ENCODE measurements around the gene ZNF471.

The ZNF471 gene

GRCh38 chr19:56525214-56525860 is 17.7 kb downstream of the ZNF471 start:
- Histone ChIP-seq H3K36me3 (ENCODE audit: control insufficient read depth in 5 of 5, insufficient read depth in 5 of 5, low read length in 5 of 5) (peaks cover 14 to 42% (median 32%) of the 10 kb centered on the region in 5 donors), H3K9ac (ENCODE audit: low read length in 5 of 5) (no peak overlapping the region), H3K4me3 (ENCODE audit: low read depth in 1 of 5, low read length in 5 of 5) (peak overlapping the region; percentile 14 to 69 (median 63)), H3K4me1 (ENCODE audit: control insufficient read depth in 5 of 5, insufficient read depth in 5 of 5, low read length in 5 of 5) (no peaks in the 10 kb centered on the region), H3K9me3 (ENCODE audit: control insufficient read depth in 5 of 5, low read length in 5 of 5) (peaks cover 75 to 99% (median 96%) of the 10 kb centered on the region in 5 donors), H3K27me3 (ENCODE audit: control insufficient read depth in 5 of 5, insufficient read depth in 4 of 5, low read length in 5 of 5) (no peaks in the 10 kb centered on the region), H3K27ac (ENCODE audit: low read depth, low read length) (no peak overlapping the region)

DNA sequence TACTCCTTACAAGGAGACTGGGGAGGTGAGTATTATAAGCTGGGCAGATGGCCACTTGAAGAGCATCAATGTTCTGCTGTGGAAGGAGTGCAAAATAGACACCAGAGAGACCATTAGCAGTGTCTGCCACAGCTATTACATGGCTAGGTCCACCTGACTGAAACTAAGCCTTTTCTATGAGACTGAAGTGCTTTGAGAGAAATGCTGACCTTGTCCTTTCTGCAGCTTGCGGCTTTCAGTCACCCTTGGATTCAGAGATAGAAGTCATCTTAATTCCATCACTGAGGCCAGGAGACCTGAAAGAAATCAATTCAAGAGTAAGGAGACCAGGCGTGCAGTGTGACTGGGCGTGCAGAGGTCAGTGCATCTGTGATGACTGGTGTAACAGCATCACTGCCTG is 29.8 kb downstream of the ZNF471 start:
- H3K4me3 ChIP-seq (ENCODE audit: low read depth in 1 of 5, low read length in 5 of 5): peak overlapping the region; percentile 81 to 99 (median 91)
- peaks cover 4 to 19% (median 16%) of the 10 kb centered on the region in 5 donors for H3K4me1 ChIP-seq (ENCODE audit: control insufficient read depth in 5 of 5, insufficient read depth in 5 of 5, low read length in 5 of 5)
- peaks cover 17 to 79% (median 55%) of the 10 kb centered on the region in 5 donors for H3K9me3 ChIP-seq (ENCODE audit: control insufficient read depth in 5 of 5, low read length in 5 of 5)
- H3K9ac ChIP-seq (ENCODE audit: low read length in 5 of 5): no peak overlapping the region
- no peak overlapping the region for H3K27ac ChIP-seq (ENCODE audit: low read depth, low read length)
- H3K36me3 ChIP-seq (ENCODE audit: control insufficient read depth in 5 of 5, insufficient read depth in 5 of 5, low read length in 5 of 5): peaks cover 0 to 20% (median 14%) of the 10 kb centered on the region in 5 donors
- H3K27me3 ChIP-seq (ENCODE audit: control insufficient read depth in 5 of 5, insufficient read depth in 4 of 5, low read length in 5 of 5): no peaks in the 10 kb centered on the region

DNA sequence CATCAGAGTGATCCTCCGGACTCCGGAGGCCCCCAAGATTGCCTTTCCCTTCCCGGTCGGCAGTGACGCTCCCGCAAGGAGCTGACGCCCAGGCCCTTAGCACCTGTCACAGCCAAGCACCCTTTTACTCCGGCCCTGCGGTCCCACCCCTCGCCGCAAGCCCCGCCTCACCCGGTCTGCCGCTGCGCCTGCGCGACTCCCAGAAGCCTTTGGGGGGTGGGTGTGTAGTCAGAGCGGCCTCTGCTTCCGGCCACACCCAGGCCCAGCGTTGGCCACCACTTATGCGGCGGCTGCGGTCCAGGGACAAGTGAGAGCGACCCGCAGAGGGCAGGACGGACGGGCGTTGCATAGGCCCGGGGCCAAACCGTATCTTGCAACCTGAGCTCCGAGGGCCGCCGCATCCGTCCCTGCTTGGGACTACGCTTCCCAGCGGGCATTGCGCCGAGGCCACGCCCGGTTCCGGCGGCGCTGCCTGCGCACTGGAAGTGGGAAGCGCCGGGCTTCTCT is 30.7 kb downstream of the ZNF471 start:
- no peaks in the 10 kb centered on the region for H3K27me3 ChIP-seq (ENCODE audit: control insufficient read depth in 5 of 5, insufficient read depth in 4 of 5, low read length in 5 of 5)
- H3K9ac ChIP-seq (ENCODE audit: low read length in 5 of 5): peak overlapping the region in 4 of 5 donors; percentile 65 to 86 (median 74)
- peak overlapping the region; percentile 81 to 99 (median 91) for H3K4me3 ChIP-seq (ENCODE audit: low read depth in 1 of 5, low read length in 5 of 5)
- peaks cover 0 to 20% (median 14%) of the 10 kb centered on the region in 5 donors for H3K36me3 ChIP-seq (ENCODE audit: control insufficient read depth in 5 of 5, insufficient read depth in 5 of 5, low read length in 5 of 5)
- H3K4me1 ChIP-seq (ENCODE audit: control insufficient read depth in 5 of 5, insufficient read depth in 5 of 5, low read length in 5 of 5): peaks cover 4 to 19% (median 16%) of the 10 kb centered on the region in 5 donors
- peaks cover 16 to 75% (median 56%) of the 10 kb centered on the region in 5 donors for H3K9me3 ChIP-seq (ENCODE audit: control insufficient read depth in 5 of 5, low read length in 5 of 5)
- peak overlapping the region; percentile 62 for H3K27ac ChIP-seq (ENCODE audit: low read depth, low read length)

DNA sequence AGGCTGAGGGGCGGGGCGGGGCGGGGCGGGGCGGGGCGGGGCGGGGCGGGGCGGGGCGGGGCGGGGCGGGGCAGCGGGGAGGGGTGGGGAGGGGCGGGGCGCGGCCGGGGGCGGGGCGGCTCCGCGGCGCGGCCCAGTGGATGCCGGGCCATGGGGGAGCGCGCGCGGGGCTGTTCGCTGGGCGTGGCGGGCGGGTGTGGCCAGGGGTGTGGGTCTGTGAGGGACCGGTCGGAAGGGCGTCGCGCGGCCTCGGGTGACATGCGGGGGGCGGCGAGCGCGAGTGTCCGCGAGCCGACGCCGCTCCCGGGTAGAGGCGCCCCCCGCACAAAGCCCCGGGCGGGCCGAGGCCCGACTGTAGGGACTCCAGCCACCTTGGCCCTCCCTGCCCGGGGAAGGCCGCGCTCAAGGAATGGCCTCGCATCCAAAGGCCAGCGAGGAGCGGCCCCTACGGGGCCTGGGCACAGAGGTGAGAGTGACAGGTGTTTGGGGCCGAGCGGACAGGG is 31.2 kb downstream of the ZNF471 start, which contains the start of gene ZFP28:
ZFP28 (plus strand) TSS at position 188 of the 503 bp plus-strand sequence; CDS start at position 259, 71 bp downstream.
- peaks cover 4 to 19% (median 16%) of the 10 kb centered on the region in 5 donors for H3K4me1 ChIP-seq (ENCODE audit: control insufficient read depth in 5 of 5, insufficient read depth in 5 of 5, low read length in 5 of 5)
- no peaks in the 10 kb centered on the region for H3K27me3 ChIP-seq (ENCODE audit: control insufficient read depth in 5 of 5, insufficient read depth in 4 of 5, low read length in 5 of 5)
- peak within 1 kb of the TSS; percentile 81 to 99 (median 91) for H3K4me3 ChIP-seq (ENCODE audit: low read depth in 1 of 5, low read length in 5 of 5)
- peak within 1 kb of the TSS; percentile 62 for H3K27ac ChIP-seq (ENCODE audit: low read depth, low read length)
- H3K36me3 ChIP-seq (ENCODE audit: control insufficient read depth in 5 of 5, insufficient read depth in 5 of 5, low read length in 5 of 5): peaks cover 4 to 23% (median 17%) of the 10 kb centered on the region in 5 donors
- peak within 1 kb of the TSS; percentile 28 to 86 (median 81) for H3K9ac ChIP-seq (ENCODE audit: low read length in 5 of 5)
- peaks cover 14 to 75% (median 56%) of the 10 kb centered on the region in 5 donors for H3K9me3 ChIP-seq (ENCODE audit: control insufficient read depth in 5 of 5, low read length in 5 of 5)

- Histone ChIP-seq H3K9me3 (ENCODE audit: control insufficient read depth in 5 of 5, low read length in 5 of 5) (peaks cover 33 to 79% (median 67%) of the 10 kb centered on the region in 5 donors), H3K9ac (ENCODE audit: low read length in 5 of 5) (no peak overlapping the region), H3K36me3 (ENCODE audit: control insufficient read depth in 5 of 5, insufficient read depth in 5 of 5, low read length in 5 of 5) (peaks cover 26 to 45% (median 39%) of the 10 kb centered on the region in 5 donors), H3K27ac (ENCODE audit: low read depth, low read length) (no peak overlapping the region), H3K4me1 (ENCODE audit: control insufficient read depth in 5 of 5, insufficient read depth in 5 of 5, low read length in 5 of 5) (peaks cover 2 to 12% (median 9%) of the 10 kb centered on the region in 5 donors), H3K27me3 (ENCODE audit: control insufficient read depth in 5 of 5, insufficient read depth in 4 of 5, low read length in 5 of 5) (no peaks in the 10 kb centered on the region), H3K4me3 (ENCODE audit: low read depth in 1 of 5, low read length in 5 of 5) (peak overlapping the region in 3 of 5 donors; percentile 9 to 51 (median 24))
Measured at GRCh38 chr19:56543776-56544175, 36.1 kb downstream of the ZNF471 start.

DNA sequence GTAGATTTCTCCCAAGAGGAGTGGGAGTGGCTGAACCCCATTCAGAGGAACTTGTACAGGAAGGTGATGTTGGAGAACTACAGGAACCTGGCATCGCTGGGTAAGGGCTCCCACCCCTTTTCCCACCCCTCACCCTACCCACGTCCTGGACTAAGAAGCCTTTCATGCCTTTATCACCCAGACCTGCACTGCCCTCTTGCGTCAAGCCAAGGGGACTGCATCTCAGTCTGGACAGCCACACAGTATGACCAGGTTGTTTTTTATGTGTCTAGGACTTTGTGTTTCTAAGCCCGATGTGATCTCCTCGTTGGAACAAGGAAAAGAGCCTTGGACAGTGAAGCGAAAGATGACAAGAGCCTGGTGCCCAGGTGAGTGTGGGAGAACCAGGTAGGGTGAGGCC is 39.9 kb downstream of the ZNF471 start:
- H3K9ac ChIP-seq (ENCODE audit: low read length in 5 of 5): no peak overlapping the region
- H3K4me1 ChIP-seq (ENCODE audit: control insufficient read depth in 5 of 5, insufficient read depth in 5 of 5, low read length in 5 of 5): no peaks in the 10 kb centered on the region
- peak overlapping the region in 4 of 5 donors; percentile 3 to 53 (median 42) for H3K4me3 ChIP-seq (ENCODE audit: low read depth in 1 of 5, low read length in 5 of 5)
- no peak overlapping the region for H3K27ac ChIP-seq (ENCODE audit: low read depth, low read length)
- peaks cover 43 to 61% (median 54%) of the 10 kb centered on the region in 5 donors for H3K36me3 ChIP-seq (ENCODE audit: control insufficient read depth in 5 of 5, insufficient read depth in 5 of 5, low read length in 5 of 5)
- H3K27me3 ChIP-seq (ENCODE audit: control insufficient read depth in 5 of 5, insufficient read depth in 4 of 5, low read length in 5 of 5): no peaks in the 10 kb centered on the region
- H3K9me3 ChIP-seq (ENCODE audit: control insufficient read depth in 5 of 5, low read length in 5 of 5): peaks cover 62 to 85% (median 82%) of the 10 kb centered on the region in 5 donors

DNA sequence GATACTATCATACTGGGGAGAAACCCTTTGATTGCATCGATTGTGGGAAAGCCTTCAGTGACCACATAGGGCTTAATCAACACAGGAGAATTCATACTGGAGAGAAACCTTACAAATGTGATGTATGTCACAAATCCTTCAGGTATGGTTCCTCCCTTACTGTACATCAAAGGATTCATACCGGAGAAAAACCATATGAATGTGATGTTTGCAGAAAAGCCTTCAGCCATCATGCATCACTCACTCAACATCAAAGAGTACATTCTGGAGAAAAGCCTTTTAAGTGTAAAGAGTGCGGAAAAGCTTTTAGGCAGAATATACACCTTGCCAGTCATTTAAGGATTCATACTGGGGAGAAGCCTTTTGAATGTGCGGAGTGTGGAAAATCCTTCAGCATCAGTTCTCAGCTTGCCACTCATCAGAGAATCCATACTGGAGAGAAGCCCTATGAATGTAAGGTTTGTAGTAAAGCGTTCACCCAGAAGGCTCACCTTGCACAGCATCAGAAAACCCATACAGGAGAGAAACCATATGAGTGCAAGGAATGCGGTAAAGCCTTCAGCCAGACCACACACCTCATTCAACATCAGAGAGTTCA is 46.7 kb downstream of the ZNF471 start:
- H3K36me3 ChIP-seq (ENCODE audit: control insufficient read depth in 5 of 5, insufficient read depth in 5 of 5, low read length in 5 of 5): peaks cover 43 to 68% (median 46%) of the 10 kb centered on the region in 5 donors
- H3K27ac ChIP-seq (ENCODE audit: low read depth, low read length): no peak overlapping the region
- H3K4me3 ChIP-seq (ENCODE audit: low read depth in 1 of 5, low read length in 5 of 5): peak overlapping the region; percentile 36 to 73 (median 49)
- H3K27me3 ChIP-seq (ENCODE audit: control insufficient read depth in 5 of 5, insufficient read depth in 4 of 5, low read length in 5 of 5): no peaks in the 10 kb centered on the region
- no peaks in the 10 kb centered on the region for H3K4me1 ChIP-seq (ENCODE audit: control insufficient read depth in 5 of 5, insufficient read depth in 5 of 5, low read length in 5 of 5)
- no peak overlapping the region for H3K9ac ChIP-seq (ENCODE audit: low read length in 5 of 5)
- H3K9me3 ChIP-seq (ENCODE audit: control insufficient read depth in 5 of 5, low read length in 5 of 5): peaks cover 84 to 94% (median 87%) of the 10 kb centered on the region in 5 donors

DNA sequence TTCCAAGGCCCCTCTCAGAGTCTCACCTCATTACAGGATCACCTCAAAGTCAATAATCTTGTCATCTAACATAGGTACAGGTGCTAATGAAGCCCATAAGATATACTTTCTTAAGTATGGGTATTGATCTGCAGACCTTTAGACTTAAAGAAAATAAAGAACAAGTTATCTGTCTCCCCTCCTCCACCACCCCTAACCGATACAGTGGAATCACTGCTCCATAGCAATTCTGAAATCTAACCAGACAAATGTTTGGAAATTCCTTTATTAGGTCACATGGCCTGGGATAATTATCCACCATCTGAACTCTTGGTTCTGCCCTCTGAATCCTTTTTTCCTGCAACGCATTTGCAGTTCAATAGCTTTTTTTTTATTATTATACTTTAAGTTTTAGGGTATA is 55.1 kb downstream of the ZNF471 start:
- H3K4me1 ChIP-seq (ENCODE audit: control insufficient read depth in 5 of 5, insufficient read depth in 5 of 5, low read length in 5 of 5): peaks cover under 1 to 13% (median 7%) of the 10 kb centered on the region in 5 donors
- H3K9ac ChIP-seq (ENCODE audit: low read length in 5 of 5): no peak overlapping the region
- peaks cover 0 to 8% (median 0%) of the 10 kb centered on the region in 5 donors for H3K36me3 ChIP-seq (ENCODE audit: control insufficient read depth in 5 of 5, insufficient read depth in 5 of 5, low read length in 5 of 5)
- peaks cover 49 to 84% (median 77%) of the 10 kb centered on the region in 5 donors for H3K9me3 ChIP-seq (ENCODE audit: control insufficient read depth in 5 of 5, low read length in 5 of 5)
- no peaks in the 10 kb centered on the region for H3K27me3 ChIP-seq (ENCODE audit: control insufficient read depth in 5 of 5, insufficient read depth in 4 of 5, low read length in 5 of 5)
- no peak overlapping the region for H3K27ac ChIP-seq (ENCODE audit: low read depth, low read length)
- peak overlapping the region in 4 of 5 donors; percentile 3 to 48 (median 41) for H3K4me3 ChIP-seq (ENCODE audit: low read depth in 1 of 5, low read length in 5 of 5)

DNA sequence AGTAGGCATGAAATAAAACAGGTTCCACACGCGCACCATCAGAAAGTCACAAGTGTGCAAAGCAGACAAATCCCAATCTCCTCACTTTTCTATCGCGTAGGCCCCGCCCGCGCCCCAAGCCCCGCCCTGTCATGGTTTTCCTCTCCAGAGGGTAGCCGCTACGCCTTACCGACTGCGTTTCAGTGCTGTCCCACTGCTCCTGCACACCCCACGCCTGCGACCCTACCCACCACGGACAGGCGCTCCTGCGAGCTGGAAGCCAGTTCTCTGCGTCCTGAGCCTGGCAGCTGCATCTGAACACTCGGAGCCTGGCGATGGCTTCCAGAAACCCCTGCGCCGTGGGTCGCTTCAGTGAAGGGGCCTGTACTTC is 59.2 kb downstream of the ZNF471 start:
- Histone ChIP-seq H3K27me3 (ENCODE audit: control insufficient read depth in 5 of 5, insufficient read depth in 4 of 5, low read length in 5 of 5) (no peaks in the 10 kb centered on the region), H3K9ac (ENCODE audit: low read length in 5 of 5) (peak overlapping the region; percentile 73 to 93 (median 83)), H3K4me3 (ENCODE audit: low read depth in 1 of 5, low read length in 5 of 5) (peak overlapping the region; percentile 90 to 99 (median 97)), H3K4me1 (ENCODE audit: control insufficient read depth in 5 of 5, insufficient read depth in 5 of 5, low read length in 5 of 5) (peaks cover 3 to 20% (median 14%) of the 10 kb centered on the region in 5 donors), H3K36me3 (ENCODE audit: control insufficient read depth in 5 of 5, insufficient read depth in 5 of 5, low read length in 5 of 5) (peaks cover 19 to 30% (median 25%) of the 10 kb centered on the region in 5 donors), H3K9me3 (ENCODE audit: control insufficient read depth in 5 of 5, low read length in 5 of 5) (peaks cover 33 to 76% (median 64%) of the 10 kb centered on the region in 5 donors), H3K27ac (ENCODE audit: low read depth, low read length) (peak overlapping the region; percentile 70)

Measured in subcutaneous abdominal adipose tissue (tissue), 5 donors.